GM12878 (cell line): ENCODE measurements around the gene SV2B. TPM values are rescaled to one million over a fixed set of nuclear protein-coding genes. Genes with fewer than 3 reads are reported as not detected.

Experiments
- ATAC-seq: fragments of 200-7000 bp; cut with Tn5 transposase; 3 replicates; pipeline ENCODE4 v1.9.1; 2020; ENCODE audit warnings: mild to moderate bottlenecking, moderate library complexity
- BruUV-seq: library from RNA; stranded (reverse); fragments of 400-500 nt; replicated peaks from 2 replicates; lab custom pipeline; 2021; lab: Mats Ljungman, UMichigan
- CTCF ChIA-PET: fragments of 300-600 bp; sonication (Branson Sonifier 250); formaldehyde crosslinking; extraction: SDS; loops from one replicate; lab custom pipeline; 2021; ENCODE audit warnings: inconsistent platforms; lab: Yijun Ruan, JAX
- POLR2A ChIA-PET: fragments of 350-600 bp; formaldehyde crosslinking; extraction: SDS; loops from one replicate; lab custom pipeline; 2021; ENCODE audit warnings: inconsistent platforms; lab: Charles Lee
- RAD21 ChIA-PET: fragments of 300-600 bp; sonication (Branson Sonifier 250); formaldehyde crosslinking; loops from one replicate; lab custom pipeline; 2023; ENCODE audit warnings: antibody characterized with exemption; ENCODE audit not compliant: unreplicated experiment; lab: Charles Lee
- SMC1A ChIA-PET: fragments of 300-600 bp; sonication (Branson Sonifier 250); formaldehyde crosslinking; loops from one replicate; lab custom pipeline; 2023; ENCODE audit not compliant: unreplicated experiment, uncharacterized antibody; lab: Charles Lee
- DNase-seq: peaks from one replicate; pipeline ENCODE4 v3.0.0-alpha.2; 2011; ENCODE audit warnings: low read depth, low spot score
- FAIRE-seq: peaks from 3 replicates; lab custom pipeline; 2011; peaks lifted over from hg19 to GRCh38; lab: Jason Lieb, UNC
- H2AFZ ChIP-seq: 2 replicates; pipeline ENCODE4 v1.6.0; 2011; ENCODE audit warnings: low read depth, low read length, control low read depth; ENCODE audit not compliant: control insufficient read depth
- H3K27ac ChIP-seq: 2 replicates; pipeline ENCODE4 v1.5.1; 2011; ENCODE audit warnings: control low read depth; ENCODE audit not compliant: control insufficient read depth, insufficient read depth
- H3K27me3 ChIP-seq, 2 experiments: replicated peaks in 1 of 2; 2 replicates each; pipeline versions ENCODE4 v1.6.0 to v1.6.1; 2011; ENCODE audit warnings: low read length in 1 of 2; ENCODE audit not compliant: control insufficient read depth in 2 of 2, insufficient read depth in 2 of 2
- H3K36me3 ChIP-seq, 2 experiments: 2 replicates each; pipeline ENCODE4 v1.5.1; 2011; ENCODE audit warnings: low read length in 1 of 2; ENCODE audit not compliant: control insufficient read depth in 2 of 2, insufficient read depth in 2 of 2
- H3K4me1 ChIP-seq: 2 replicates; pipeline ENCODE4 v1.6.1; 2011; ENCODE audit warnings: mild to moderate bottlenecking, low read length, moderate library complexity, mixed read lengths; ENCODE audit not compliant: control insufficient read depth, insufficient read depth
- H3K4me2 ChIP-seq: 2 replicates; pipeline ENCODE4 v1.6.0; 2011; ENCODE audit warnings: control low read depth; ENCODE audit not compliant: control insufficient read depth, insufficient read depth
- H3K4me3 ChIP-seq: fragments of 200-600 bp; sonication (generic); 2 replicates; pipeline ENCODE4 v1.5.1; 2016
- H3K79me2 ChIP-seq: 2 replicates; pipeline ENCODE4 v1.6.0; 2011; ENCODE audit warnings: low read length; ENCODE audit not compliant: control insufficient read depth, insufficient read depth
- H3K9ac ChIP-seq: 2 replicates; pipeline ENCODE4 v1.8.0; 2011; ENCODE audit warnings: low read length, control low read depth, mixed read lengths; ENCODE audit not compliant: control insufficient read depth, insufficient read depth
- H3K9me3 ChIP-seq: replicated peaks from 3 replicates; pipeline ENCODE4 v1.5.1; 2011; ENCODE audit warnings: mild to moderate bottlenecking, low read length; ENCODE audit not compliant: control insufficient read depth, insufficient read depth
- H4K20me1 ChIP-seq: 2 replicates; pipeline ENCODE4 v1.6.0; 2011; ENCODE audit not compliant: control insufficient read depth, insufficient read depth
- ATF7 ChIP-seq: fragments of 450-650 bp; IDR thresholded peaks from 2 replicates; pipeline ENCODE4 v1.6.1; 2016; ENCODE audit warnings: low read depth, mild to moderate bottlenecking
- CBFB ChIP-seq: IDR thresholded peaks from 2 replicates; pipeline ENCODE4 v1.6.1; 2016; ENCODE audit warnings: antibody characterized with exemption, low read depth
- CBX3 ChIP-seq: fragments of 200-600 bp; sonication (generic); IDR thresholded peaks from 2 replicates; pipeline ENCODE4 v1.6.1; 2016; ENCODE audit warnings: low read depth, borderline replicate concordance
- CBX5 ChIP-seq: sonication (generic); IDR thresholded peaks from 2 replicates; pipeline ENCODE4 v1.6.1; 2016; ENCODE audit warnings: low read depth, moderate library complexity, mild to moderate bottlenecking, inconsistent platforms
- ESRRA ChIP-seq: IDR thresholded peaks from 2 replicates; pipeline ENCODE4 v1.6.1; 2012; ENCODE audit warnings: mild to moderate bottlenecking, low read length, improper control_type of control experiment
- FOXK2 ChIP-seq: fragments of 450-650 bp; IDR thresholded peaks from 2 replicates; pipeline ENCODE4 v1.6.1; 2017; ENCODE audit warnings: mild to moderate bottlenecking, moderate library complexity
- IKZF2 ChIP-seq, 2 experiments: fragments of 450-650 bp; IDR thresholded peaks; 2 replicates each; pipeline ENCODE4 v1.6.1; 2017; ENCODE audit warnings: mild to moderate bottlenecking in 2 of 2, moderate library complexity in 2 of 2
- JUND ChIP-seq: IDR thresholded peaks from 2 replicates; pipeline ENCODE4 v1.6.1; 2012; ENCODE audit warnings: low read depth, mild to moderate bottlenecking, low read length, improper control_type of control experiment, moderate library complexity
- MXI1 ChIP-seq: fragments of 150-350 bp; IDR thresholded peaks from 2 replicates; pipeline ENCODE4 v1.6.1; 2011; ENCODE audit warnings: low read depth, mild to moderate bottlenecking, inconsistent platforms, low read length, improper control_type of control experiment
- NBN ChIP-seq: fragments of 450-650 bp; IDR thresholded peaks from 2 replicates; pipeline ENCODE4 v1.6.1; 2016
- NR2F1 ChIP-seq: fragments of 450-650 bp; conservative IDR thresholded peaks from 2 replicates; pipeline ENCODE4 v1.6.1; 2017; ENCODE audit warnings: mild to moderate bottlenecking
- PKNOX1 ChIP-seq: fragments of 450-650 bp; IDR thresholded peaks from 2 replicates; pipeline ENCODE4 v1.6.1; 2016; ENCODE audit warnings: mild to moderate bottlenecking
- POLR2A ChIP-seq: IDR thresholded peaks from 2 replicates; pipeline ENCODE4 v1.6.1; 2011; ENCODE audit warnings: low read depth, mild to moderate bottlenecking, low read length
- REST ChIP-seq: IDR thresholded peaks from 2 replicates; pipeline ENCODE4 v1.6.1; 2012; ENCODE audit warnings: mild to moderate bottlenecking, low read depth, low read length
- RUNX3 ChIP-seq: IDR thresholded peaks from 2 replicates; pipeline ENCODE4 v1.6.1; 2012; ENCODE audit warnings: low read length, inconsistent platforms
- TAF1 ChIP-seq: IDR thresholded peaks from 2 replicates; pipeline ENCODE4 v1.6.1; 2011; ENCODE audit warnings: mild to moderate bottlenecking, low read depth, low read length, borderline replicate concordance
- WRNIP1 ChIP-seq: IDR thresholded peaks from 2 replicates; pipeline ENCODE4 v1.6.1; 2011; ENCODE audit warnings: low read depth, low read length, improper control_type of control experiment, borderline replicate concordance
- ZNF207 ChIP-seq: fragments of 450-650 bp; IDR thresholded peaks from 2 replicates; pipeline ENCODE4 v1.6.1; 2014; ENCODE audit warnings: antibody characterized with exemption, mild to moderate bottlenecking, borderline replicate concordance
- WGBS: methylation state at CpG from one replicate; pipeline ENCODE4 v1.1.6; 2016; ENCODE audit warnings: low lambda C conversion rate; ENCODE audit not compliant: insufficient replicate concordance, insufficient coverage; ENCODE audit errors: missing lambda C conversion rate; 5-methylcytosine and 5-hydroxymethylcytosine counted together
- in situ Hi-C: fragments of 300-500 bp; cut with MboI; formaldehyde crosslinking; loops from 9 replicates; pipeline ENCODE4 v1.14.3; 2018; ENCODE audit warnings: mixed read lengths
- intact Hi-C: fragments of 100-400 bp; cut with micrococcal nuclease; formaldehyde crosslinking; loops from one replicate; pipeline ENCODE4 v1.14.2; 2022; ENCODE audit not compliant: unreplicated experiment
- polyA plus RNA-seq, 11 experiments: library from polyadenylated mRNA; depleted of rRNA in 4 of 11; unstranded in 6 of 11; stranded (reverse) in 5 of 11; fragments of >200 nt; fragmentation: Nextera tagmentation in 4 of 11; fragmentation: Illumina TruSeq in 1 of 11; extraction: Ambion mirVana in 4 of 11; extraction: Trizol in 1 of 11; gene quantifications; 1 replicate in 1 of 11; 2 replicates in 10 of 11; pipeline versions ENCODE4 v1.2.1 to v1.2.3, GENCODE V29; 2011 to 2016; ENCODE audit warnings: inconsistent platforms in 2 of 11, missing spikeins in 2 of 11, low read depth in 1 of 11
- total RNA-seq, 4 experiments: library from RNA; depleted of rRNA in 3 of 4; stranded (reverse); fragments of >200 nt in 3 of 4; fragmentation: Illumina TruSeq in 1 of 4; extraction: Trizol in 1 of 4; gene quantifications; 2 replicates each; pipeline versions ENCODE4 v1.2.1 to v1.2.3, GENCODE V29; 2013 to 2021

SV2B gene
- total and polyA plus RNA-seq, 10 of the 15 experiments (the other 5 are each of a cell fraction or from before 2014, with no cell fraction given), result 0.03 to 1.7 (median 1.3) TPM

GRCh38 chr15:91278951-91279350 lies 178.9 kb downstream of the SV2B start:
- no TSS peak for BruUV-seq
- no peaks in the 10 kb centered on the region for H3K9me3 ChIP-seq
- CTCF ChIA-PET, result interaction anchor here (1.0 to 1.5 kb wide), 2 partner anchors 10 to 21 kb away, joined by 3 to 5 read pairs; no protein-coding TSS in a partner anchor
- FAIRE-seq (no peak), ATAC-seq (no peak), DNase-seq (no peak)
- no peak overlapping the region for H2AFZ ChIP-seq
- in situ Hi-C loops, result no loop called here
- RAD21 ChIA-PET, result no interaction called here
- H3K4me1 ChIP-seq, result no peaks in the 10 kb centered on the region
- no peak overlapping the region for H3K4me3 ChIP-seq
- H4K20me1 ChIP-seq, result no peaks in the 10 kb centered on the region
- no peaks in the 10 kb centered on the region for H3K79me2 ChIP-seq
- H3K27me3 ChIP-seq, result no peaks in the 10 kb centered on the region; a peak in 1 of 4 replicates
- WGBS, result 34% methylated on average over 2 of the region's 2 CpGs
- intact Hi-C loops, result loop anchor here (10.0 kb wide), 2 partner anchors 294 to 794 kb away; no protein-coding TSS in a partner anchor
- no peak overlapping the region for H3K4me2 ChIP-seq
- TF ChIP-seq CBX5 (no peak), POLR2A (no peak), REST (no peak), PKNOX1 (no peak), WRNIP1 (no peak), JUND (no peak), NBN (no peak), ESRRA (no peak), CBX3 (no peak), TAF1 (no peak), CBFB (no peak), ATF7 (no peak), MXI1 (no peak), RUNX3 (no peak), NR2F1 (no peak), ZNF207 (no peak), FOXK2 (no peak), IKZF2 (IDR thresholded peaks at IDR 0.05) (no peak)
- no peak overlapping the region for H3K9ac ChIP-seq
- POLR2A ChIA-PET, result no interaction called here
- no peak overlapping the region for H3K27ac ChIP-seq
- SMC1A ChIA-PET, result no interaction called here
- H3K36me3 ChIP-seq, result no peaks in the 10 kb centered on the region
